ENCODE measurements around the gene TBC1D21. TPM values are rescaled to one million over a fixed set of nuclear protein-coding genes. Genes with fewer than 3 reads are reported as not detected.

TBC1D21 gene
- polyA plus RNA-seq, 1 donor (not counting 4 experiments of a cell fraction or from before 2014, with no cell fraction given): not detected

DNA sequence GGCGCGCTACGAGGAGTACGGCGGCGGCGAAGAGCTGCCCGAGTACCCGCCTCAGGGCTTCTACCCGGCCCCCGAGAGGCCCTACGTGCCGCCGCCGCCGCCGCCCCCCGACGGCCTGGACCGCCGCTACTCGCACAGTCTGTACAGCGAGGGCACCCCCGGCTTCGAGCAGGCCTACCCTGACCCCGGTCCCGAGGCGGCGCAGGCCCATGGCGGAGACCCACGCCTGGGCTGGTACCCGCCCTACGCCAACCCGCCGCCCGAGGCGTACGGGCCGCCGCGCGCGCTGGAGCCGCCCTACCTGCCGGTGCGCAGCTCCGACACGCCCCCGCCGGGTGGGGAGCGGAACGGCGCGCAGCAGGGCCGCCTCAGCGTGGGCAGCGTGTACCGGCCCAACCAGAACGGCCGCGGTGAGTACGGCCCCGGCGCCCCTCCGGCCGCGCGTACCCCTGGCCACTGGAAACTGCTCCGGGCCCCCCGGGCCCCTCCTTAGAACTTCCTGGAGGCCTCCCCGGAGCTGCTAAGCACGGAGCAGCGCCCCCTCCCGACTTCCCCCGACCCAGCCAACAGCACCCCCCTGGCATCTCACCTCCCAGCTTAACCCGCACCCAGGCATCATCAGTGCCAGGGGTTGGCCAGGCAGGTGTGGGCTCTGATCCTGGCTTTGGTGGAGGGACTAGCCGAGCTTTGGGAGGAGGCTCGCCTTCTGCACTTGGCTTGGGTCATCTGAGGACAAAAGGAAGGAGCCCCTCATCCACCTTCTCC lies 54.3 kb downstream of the TBC1D21 start:
- no peaks in the 10 kb centered on the region for H3K9me3 ChIP-seq (ENCODE audit: control insufficient read depth, low read depth, low read length)
- FAIRE-seq (no peak), DNase-seq (ENCODE audit: low read depth, low spot score) (no peak)
- peak overlapping the region; percentile 69 for H3K4me2 ChIP-seq (ENCODE audit: control insufficient read depth, extremely low read depth, insufficient read depth, low read depth, low read length)
- H2AFZ ChIP-seq (ENCODE audit: control insufficient read depth, low read length): peak overlapping the region; percentile 27
- no peaks in the 10 kb centered on the region for H3K27me3 ChIP-seq (ENCODE audit: control insufficient read depth, extremely low read depth, insufficient read depth, low read length)
- H4K20me1 ChIP-seq (ENCODE audit: control insufficient read depth, extremely low read depth, insufficient read depth, low read length): no peaks in the 10 kb centered on the region
- H3K9me1 ChIP-seq (ENCODE audit: control insufficient read depth, extremely low read depth, insufficient read depth, low read length): no peaks in the 10 kb centered on the region
- peak overlapping the region; percentile 41 to 61 (median 47) for H3K4me3 ChIP-seq (ENCODE audit: control insufficient read depth in 2 of 3, extremely low read depth in 1 of 3, insufficient read depth in 2 of 3, low read depth in 1 of 3, low read length in 3 of 3)
- peaks cover 33% of the 10 kb centered on the region for H3K4me1 ChIP-seq (ENCODE audit: control insufficient read depth, extremely low read depth, insufficient read depth, low read length)
- dilution Hi-C loops (cut with MboI; ENCODE audit: extremely low pct_ligation_motif_present, low sequenced_read_pairs): no loop called here
- TF ChIP-seq, protein P1, sequence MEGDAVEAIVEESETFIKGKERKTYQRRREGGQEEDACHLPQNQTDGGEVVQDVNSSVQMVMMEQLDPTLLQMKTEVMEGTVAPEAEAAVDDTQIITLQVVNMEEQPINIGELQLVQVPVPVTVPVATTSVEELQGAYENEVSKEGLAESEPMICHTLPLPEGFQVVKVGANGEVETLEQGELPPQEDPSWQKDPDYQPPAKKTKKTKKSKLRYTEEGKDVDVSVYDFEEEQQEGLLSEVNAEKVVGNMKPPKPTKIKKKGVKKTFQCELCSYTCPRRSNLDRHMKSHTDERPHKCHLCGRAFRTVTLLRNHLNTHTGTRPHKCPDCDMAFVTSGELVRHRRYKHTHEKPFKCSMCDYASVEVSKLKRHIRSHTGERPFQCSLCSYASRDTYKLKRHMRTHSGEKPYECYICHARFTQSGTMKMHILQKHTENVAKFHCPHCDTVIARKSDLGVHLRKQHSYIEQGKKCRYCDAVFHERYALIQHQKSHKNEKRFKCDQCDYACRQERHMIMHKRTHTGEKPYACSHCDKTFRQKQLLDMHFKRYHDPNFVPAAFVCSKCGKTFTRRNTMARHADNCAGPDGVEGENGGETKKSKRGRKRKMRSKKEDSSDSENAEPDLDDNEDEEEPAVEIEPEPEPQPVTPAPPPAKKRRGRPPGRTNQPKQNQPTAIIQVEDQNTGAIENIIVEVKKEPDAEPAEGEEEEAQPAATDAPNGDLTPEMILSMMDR (optimal IDR thresholded peaks at IDR 0.05 in 1 of 3, IDR thresholded peaks at IDR 0.05 in 1 of 3, conservative IDR thresholded peaks at IDR 0.05 in 1 of 3; ENCODE audit: extremely low read depth in 1 of 3, insufficient read depth in 2 of 3, low read length in 3 of 3): peak in 2 of 3 experiments; percentile 58 to 63
- no peak for TF ChIP-seq EZH2 (IDR thresholded peaks at IDR 0.05; ENCODE audit: low read length)
- no peaks in the 10 kb centered on the region for H3K79me2 ChIP-seq (ENCODE audit: control insufficient read depth, insufficient read depth, low read length)
- H3K36me3 ChIP-seq (ENCODE audit: control insufficient read depth in 2 of 2, extremely low read depth in 1 of 2, insufficient read depth in 2 of 2, low read length in 2 of 2): no peaks in the 10 kb centered on the region
- no peak overlapping the region for H3K27ac ChIP-seq (ENCODE audit: control insufficient read depth, insufficient read depth, low read length)
- peak overlapping the region; percentile 66 for H3K9ac ChIP-seq (ENCODE audit: control insufficient read depth, extremely low read depth, insufficient read depth, low read length)

DNA sequence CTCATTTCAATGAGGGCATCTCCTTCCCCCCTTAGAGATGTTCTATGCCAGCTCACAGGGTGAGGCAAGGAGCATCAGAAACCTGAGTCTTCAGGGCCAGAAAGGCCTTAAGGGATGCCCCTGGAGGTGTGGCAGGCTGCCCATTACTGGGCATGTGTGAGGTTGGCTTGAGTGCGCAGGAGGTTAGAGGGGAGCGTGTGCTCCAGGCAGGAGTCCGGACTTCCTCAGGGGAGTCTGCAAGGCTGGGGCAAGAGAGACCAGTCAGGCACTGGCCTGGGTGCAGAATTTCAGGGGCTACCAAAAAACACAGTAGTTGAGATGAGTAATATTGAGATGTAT lies 54.8 kb downstream of the TBC1D21 start:
- Histone ChIP-seq H2AFZ (ENCODE audit: control insufficient read depth, low read length) (no peak overlapping the region), H3K9me1 (ENCODE audit: control insufficient read depth, extremely low read depth, insufficient read depth, low read length) (no peaks in the 10 kb centered on the region), H3K79me2 (ENCODE audit: control insufficient read depth, insufficient read depth, low read length) (no peaks in the 10 kb centered on the region), H4K20me1 (ENCODE audit: control insufficient read depth, extremely low read depth, insufficient read depth, low read length) (no peaks in the 10 kb centered on the region), H3K9me3 (ENCODE audit: control insufficient read depth, low read depth, low read length) (no peaks in the 10 kb centered on the region), H3K4me2 (ENCODE audit: control insufficient read depth, extremely low read depth, insufficient read depth, low read depth, low read length) (peak overlapping the region; percentile 69), H3K36me3 (ENCODE audit: control insufficient read depth in 2 of 2, extremely low read depth in 1 of 2, insufficient read depth in 2 of 2, low read length in 2 of 2) (no peaks in the 10 kb centered on the region), H3K27ac (ENCODE audit: control insufficient read depth, insufficient read depth, low read length) (no peak overlapping the region), H3K4me3 (ENCODE audit: control insufficient read depth in 2 of 3, extremely low read depth in 1 of 3, insufficient read depth in 2 of 3, low read depth in 1 of 3, low read length in 3 of 3) (peak overlapping the region; percentile 41 to 61 (median 47)), H3K9ac (ENCODE audit: control insufficient read depth, extremely low read depth, insufficient read depth, low read length) (no peak overlapping the region), H3K27me3 (ENCODE audit: control insufficient read depth, extremely low read depth, insufficient read depth, low read length) (no peaks in the 10 kb centered on the region), H3K4me1 (ENCODE audit: control insufficient read depth, extremely low read depth, insufficient read depth, low read length) (peaks cover 33% of the 10 kb centered on the region)
- dilution Hi-C loops (cut with MboI; ENCODE audit: extremely low pct_ligation_motif_present, low sequenced_read_pairs): no loop called here
- TF ChIP-seq, protein P1 (optimal IDR thresholded peaks at IDR 0.05 in 1 of 3, IDR thresholded peaks at IDR 0.05 in 1 of 3, conservative IDR thresholded peaks at IDR 0.05 in 1 of 3; ENCODE audit: extremely low read depth in 1 of 3, insufficient read depth in 2 of 3, low read length in 3 of 3): no peak
- no peak for TF ChIP-seq EZH2 (IDR thresholded peaks at IDR 0.05; ENCODE audit: low read length)
- FAIRE-seq (no peak), DNase-seq (ENCODE audit: low read depth, low spot score) (no peak)
